Measurements from ENCODE around the gene PDE1C.

PDE1C gene

DNA sequence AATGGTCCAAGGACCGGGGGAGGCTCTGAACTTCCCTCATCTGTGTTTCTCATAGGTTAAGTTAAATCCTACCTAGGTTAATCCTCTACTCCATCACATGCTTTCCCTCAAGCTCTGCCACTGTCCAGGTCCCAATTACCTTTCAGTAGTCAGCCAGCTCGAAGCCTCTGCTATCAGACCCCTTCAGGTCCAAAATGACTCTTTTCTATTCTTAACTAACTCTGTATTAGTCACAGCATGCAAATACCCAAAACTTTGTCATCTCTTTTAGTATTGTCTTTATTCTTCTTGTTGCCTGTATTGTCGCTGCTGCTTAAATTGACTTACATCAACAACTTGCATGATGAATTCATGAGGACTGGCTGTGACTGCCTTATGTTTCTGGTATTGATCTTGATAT is 367.9 kb downstream of the PDE1C start:
- TF ChIP-seq, protein P1, sequence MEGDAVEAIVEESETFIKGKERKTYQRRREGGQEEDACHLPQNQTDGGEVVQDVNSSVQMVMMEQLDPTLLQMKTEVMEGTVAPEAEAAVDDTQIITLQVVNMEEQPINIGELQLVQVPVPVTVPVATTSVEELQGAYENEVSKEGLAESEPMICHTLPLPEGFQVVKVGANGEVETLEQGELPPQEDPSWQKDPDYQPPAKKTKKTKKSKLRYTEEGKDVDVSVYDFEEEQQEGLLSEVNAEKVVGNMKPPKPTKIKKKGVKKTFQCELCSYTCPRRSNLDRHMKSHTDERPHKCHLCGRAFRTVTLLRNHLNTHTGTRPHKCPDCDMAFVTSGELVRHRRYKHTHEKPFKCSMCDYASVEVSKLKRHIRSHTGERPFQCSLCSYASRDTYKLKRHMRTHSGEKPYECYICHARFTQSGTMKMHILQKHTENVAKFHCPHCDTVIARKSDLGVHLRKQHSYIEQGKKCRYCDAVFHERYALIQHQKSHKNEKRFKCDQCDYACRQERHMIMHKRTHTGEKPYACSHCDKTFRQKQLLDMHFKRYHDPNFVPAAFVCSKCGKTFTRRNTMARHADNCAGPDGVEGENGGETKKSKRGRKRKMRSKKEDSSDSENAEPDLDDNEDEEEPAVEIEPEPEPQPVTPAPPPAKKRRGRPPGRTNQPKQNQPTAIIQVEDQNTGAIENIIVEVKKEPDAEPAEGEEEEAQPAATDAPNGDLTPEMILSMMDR (IDR thresholded peaks at IDR 0.05; ENCODE audit: low read depth, low read length), result no peak
- TF ChIP-seq MYC (IDR thresholded peaks at IDR 0.05; ENCODE audit: low read depth, low read length), result no peak
- no peak for TF ChIP-seq POLR2A (IDR thresholded peaks at IDR 0.05; ENCODE audit: extremely low read depth, insufficient read length)
- no peak for TF ChIP-seq MAX (IDR thresholded peaks at IDR 0.05; ENCODE audit: low read depth, low read length)
- DNase-seq (ENCODE audit: low read depth), result no peak
- H3K4me3 ChIP-seq (ENCODE audit: low read depth, low read length), result no peak overlapping the region

Measured in NB4 (cell line).